HCT116 (cell line): ENCODE measurements around the gene NFIX. TPM values are rescaled to one million over a fixed set of nuclear protein-coding genes. Genes with fewer than 3 reads are reported as not detected.

ENCODE experiments used
- ATAC-seq: fragments of 200-7000 bp; cut with Tn5 transposase; 2 replicates; pipeline ENCODE4 v1.9.1; 2020; ENCODE audit warnings: mild to moderate bottlenecking, moderate library complexity
- BruUV-seq: library from RNA; stranded (reverse); fragments of 400-500 nt; replicated peaks from 2 replicates; lab custom pipeline; 2021; lab: Mats Ljungman, UMichigan
- CTCF ChIA-PET: fragments of 300-600 bp; sonication (Branson Sonifier 250); formaldehyde crosslinking; loops from one replicate; lab custom pipeline; 2021; ENCODE audit warnings: antibody characterized with exemption; lab: Charles Lee
- POLR2A ChIA-PET: fragments of 300-600, 350-600 bp; sonication (Branson Sonifier 250); formaldehyde crosslinking; loops from one replicate; lab custom pipeline; 2021; ENCODE audit warnings: antibody characterized with exemption; lab: Charles Lee
- RAD21 ChIA-PET, 2 experiments: fragments of 300-600 bp; sonication (Branson Sonifier 250); formaldehyde crosslinking; loops; one replicate each; lab custom pipeline; 2023; ENCODE audit warnings: low total read pairs in 2 of 2; ENCODE audit not compliant: uncharacterized antibody in 2 of 2, unreplicated experiment in 2 of 2, low non-redundant PET in 1 of 2; lab: Charles Lee
- DNase-seq: peaks from one replicate; pipeline ENCODE4 v3.0.0-alpha.2; 2010; ENCODE audit warnings: low read depth, low spot score
- H2AFZ ChIP-seq: fragments of 200-600 bp; shearing (Covaris generic), sonication (generic); 2 replicates; pipeline ENCODE4 v1.6.1; 2017; ENCODE audit warnings: low read depth, mixed run types, mixed read lengths, antibody characterized with exemption, low read length; ENCODE audit not compliant: poor library complexity, severe bottlenecking
- H3K27ac ChIP-seq: 2 replicates; pipeline ENCODE4 v1.5.1; 2012; ENCODE audit warnings: low read depth, low read length
- H3K27me3 ChIP-seq: fragments of 200-600 bp; sonication (generic); 2 replicates; pipeline ENCODE4 v1.6.1; 2016; ENCODE audit warnings: mixed run types, low read length, mixed read lengths; ENCODE audit not compliant: insufficient read depth
- H3K36me3 ChIP-seq, 2 experiments: fragments of 200-500 bp in 1 of 2; fragments of 200-600 bp in 1 of 2; sonication (Bioruptor generic) in 1 of 2; sonication (generic) in 1 of 2; 2 replicates each; pipeline versions ENCODE4 v1.5.1 to v1.6.1; 2014 to 2016; ENCODE audit warnings: low read length in 2 of 2, inconsistent platforms in 1 of 2, mixed read lengths in 1 of 2, mixed run types in 1 of 2; ENCODE audit not compliant: insufficient read depth in 2 of 2, control insufficient read depth in 1 of 2
- H3K4me1 ChIP-seq, 2 experiments: fragments of 200-600 bp in 1 of 2; sonication (generic) in 1 of 2; 2 replicates each; pipeline versions ENCODE4 v1.5.1 to v1.6.1; 2012 to 2017; ENCODE audit warnings: low read length in 2 of 2, inconsistent platforms in 1 of 2, mild to moderate bottlenecking in 1 of 2, mixed read lengths in 1 of 2, mixed run types in 1 of 2, moderate library complexity in 1 of 2; ENCODE audit not compliant: insufficient read depth in 2 of 2, control insufficient read depth in 1 of 2
- H3K4me2 ChIP-seq: fragments of 200-600 bp; sonication (generic); 2 replicates; pipeline ENCODE4 v1.6.1; 2017; ENCODE audit warnings: mixed run types, low read length, mixed read lengths
- H3K4me3 ChIP-seq, 2 experiments: fragments of 200-600 bp in 1 of 2; sonication (generic) in 1 of 2; replicated peaks in 1 of 2; 2 replicates each; pipeline ENCODE4 v1.5.1; 2011 to 2016; ENCODE audit warnings: low read length in 2 of 2, control low read depth in 1 of 2, low read depth in 1 of 2, mild to moderate bottlenecking in 1 of 2, mixed read lengths in 1 of 2, mixed run types in 1 of 2
- H3K79me2 ChIP-seq: fragments of 200-600 bp; sonication (generic); 2 replicates; pipeline ENCODE4 v1.6.1; 2017; ENCODE audit warnings: mild to moderate bottlenecking, mixed run types, low read length, moderate library complexity, mixed read lengths; ENCODE audit not compliant: insufficient read depth
- H3K9ac ChIP-seq: fragments of 200-600 bp; sonication (generic); 2 replicates; pipeline ENCODE4 v1.6.1; 2016; ENCODE audit warnings: low read length, mixed read lengths
- H3K9me2 ChIP-seq: fragments of 200-600 bp; sonication (generic), shearing (Covaris generic); 2 replicates; pipeline ENCODE4 v1.6.1; 2017; ENCODE audit warnings: mixed run types, mild to moderate bottlenecking, moderate library complexity; ENCODE audit not compliant: insufficient read depth
- H3K9me3 ChIP-seq, 2 experiments: fragments of 200-500 bp in 1 of 2; fragments of 200-600 bp in 1 of 2; sonication (Bioruptor generic) in 1 of 2; sonication (generic) in 1 of 2; 2 replicates each; pipeline ENCODE4 v1.6.1; 2014 to 2017; ENCODE audit warnings: low read length in 2 of 2, mixed read lengths in 2 of 2, inconsistent platforms in 1 of 2, low read depth in 1 of 2, mild to moderate bottlenecking in 1 of 2, mixed run types in 1 of 2, moderate library complexity in 1 of 2; ENCODE audit not compliant: control insufficient read depth in 1 of 2, insufficient read depth in 1 of 2
- H4K20me1 ChIP-seq: fragments of 200-600 bp; sonication (generic), shearing (Covaris generic); 2 replicates; pipeline ENCODE4 v1.6.1; 2017; ENCODE audit warnings: mixed run types, mild to moderate bottlenecking, moderate library complexity; ENCODE audit not compliant: insufficient read depth
- ELF1 ChIP-seq: IDR thresholded peaks from 2 replicates; pipeline ENCODE4 v1.6.1; 2012; ENCODE audit warnings: low read depth, borderline replicate concordance
- EZH2 ChIP-seq: fragments of 200-600 bp; sonication (generic); IDR thresholded peaks from 2 replicates; pipeline ENCODE4 v1.6.1; 2017; ENCODE audit warnings: antibody characterized with exemption, mixed run types
- EZH2phosphoT487 ChIP-seq: fragments of 200-600 bp; IDR thresholded peaks from 2 replicates; pipeline ENCODE4 v1.6.1; 2018; ENCODE audit warnings: antibody characterized with exemption, borderline replicate concordance
- FOSL1 ChIP-seq: IDR thresholded peaks from 2 replicates; pipeline ENCODE4 v1.6.1; 2012; ENCODE audit warnings: low read depth
- SRF ChIP-seq: IDR thresholded peaks from 2 replicates; pipeline ENCODE4 v1.6.1; 2012; ENCODE audit warnings: low read depth
- ZNF274 ChIP-seq: fragments of 200-500 bp; sonication (Bioruptor generic); IDR thresholded peaks from 2 replicates; pipeline ENCODE4 v1.6.1; 2014; ENCODE audit warnings: mild to moderate bottlenecking, low read depth, low read length, inconsistent platforms
- intact Hi-C: fragments of 100-400 bp; cut with micrococcal nuclease; formaldehyde crosslinking; loops from 2 replicates; pipeline ENCODE4 v1.10.0; 2022
- total RNA-seq: library from RNA; stranded (reverse); gene quantifications from one replicate; pipeline ENCODE4 v1.2.1, GENCODE V29; 2021; ENCODE audit not compliant: unreplicated experiment
- TF ChIP-seq, protein P1 (sequence below): IDR thresholded peaks from 2 replicates; pipeline ENCODE4 v1.6.1; 2012

Gene NFIX
- total RNA-seq, 1 experiment from 2014 or later, result 34.8 TPM

GRCh38 chr19:13057147-13057572 is 61.9 kb downstream of the NFIX start:
- RAD21 ChIA-PET, result no interaction called here
- Histone ChIP-seq H3K27me3 (no peaks in the 10 kb centered on the region), H3K4me3 (no peak overlapping the region), H3K36me3 (no peaks in the 10 kb centered on the region), H3K4me2 (peak overlapping the region; percentile 75), H4K20me1 (no peaks in the 10 kb centered on the region), H2AFZ (no peak overlapping the region), H3K9me2 (no peaks in the 10 kb centered on the region), H3K27ac (peak overlapping the region; percentile 94; the same call in 1 of the 2 replicates), H3K9ac (peak overlapping the region; percentile 81; the same call in 1 of the 2 replicates), H3K4me1 (peaks cover 81 to 97% of the 10 kb centered on the region in 2 experiments), H3K9me3 (no peaks in the 10 kb centered on the region), H3K79me2 (no peaks in the 10 kb centered on the region; the same call in 1 of the 2 replicates)
- TF ChIP-seq EZH2, result no peak
- TF ChIP-seq, protein P1, sequence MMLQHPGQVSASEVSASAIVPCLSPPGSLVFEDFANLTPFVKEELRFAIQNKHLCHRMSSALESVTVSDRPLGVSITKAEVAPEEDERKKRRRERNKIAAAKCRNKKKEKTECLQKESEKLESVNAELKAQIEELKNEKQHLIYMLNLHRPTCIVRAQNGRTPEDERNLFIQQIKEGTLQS, result no peak
- no peak for ATAC-seq
- no peak for DNase-seq
- CTCF ChIA-PET, result interaction anchor here (0.9 to 8.6 kb wide), 5 partner anchors 26 to 92 kb away, joined by 3 to 155 read pairs (median 3); no protein-coding TSS in a partner anchor
- intact Hi-C loops, result no loop called here
- BruUV-seq, result no TSS peak
- POLR2A ChIA-PET, result no interaction called here

GRCh38 chr19:13057744-13058143 is 62.5 kb downstream of the NFIX start:
- Histone ChIP-seq H3K4me2 (no peak overlapping the region), H3K36me3 (no peaks in the 10 kb centered on the region), H3K4me1 (peaks cover 75 to 91% of the 10 kb centered on the region in 2 experiments), H3K27me3 (no peaks in the 10 kb centered on the region), H3K79me2 (no peaks in the 10 kb centered on the region; the same call in 1 of the 2 replicates), H3K9me2 (no peaks in the 10 kb centered on the region), H3K27ac (no peak overlapping the region; the same call in 1 of the 2 replicates), H3K9ac (0 out of 2 replicates have a peak overlapping the region, but pooled peaks have one; percentile 2), H4K20me1 (no peaks in the 10 kb centered on the region), H3K4me3 (no peak overlapping the region), H2AFZ (no peak overlapping the region), H3K9me3 (no peaks in the 10 kb centered on the region)
- ChIA-PET CTCF (interaction anchor here (0.9 to 8.6 kb wide), 5 partner anchors 26 to 92 kb away, joined by 3 to 155 read pairs (median 3); no protein-coding TSS in a partner anchor), RAD21 (no interaction called here), POLR2A (no interaction called here)
- TF ChIP-seq ZNF274 (no peak), SRF (no peak), ELF1 (no peak), FOSL1 (no peak), EZH2phosphoT487 (no peak), EZH2 (no peak)
- ATAC-seq (no peak), DNase-seq (no peak)
- intact Hi-C loops, result no loop called here
- BruUV-seq, result no TSS peak
